GM06990 (cell line): ENCODE measurements around the gene RANBP17.

Experiments used
- DNase-seq: peaks from one replicate; pipeline ENCODE4 v3.0.0-alpha.2; 2011; ENCODE audit not compliant: insufficient read length; ENCODE audit errors: extremely low read depth
- H3K27me3 ChIP-seq: replicated peaks from 2 replicates; pipeline ENCODE4 v1.6.0; 2011; ENCODE audit warnings: low read length; ENCODE audit not compliant: control insufficient read depth, insufficient read depth
- H3K36me3 ChIP-seq: 2 replicates; pipeline ENCODE4 v1.5.1; 2011; ENCODE audit warnings: low read length; ENCODE audit not compliant: control insufficient read depth, insufficient read depth
- H3K4me3 ChIP-seq: replicated peaks from 2 replicates; pipeline ENCODE4 v1.5.1; 2011; ENCODE audit warnings: low read depth, mild to moderate bottlenecking, control low read depth, low read length
- TF ChIP-seq, protein P1 (sequence below): IDR thresholded peaks from 2 replicates; pipeline ENCODE4 v1.5.1; 2011; ENCODE audit warnings: low read length, control low read depth, mild to moderate bottlenecking, inconsistent platforms; ENCODE audit not compliant: insufficient read depth, poor library complexity, severe bottlenecking

Gene RANBP17

DNA sequence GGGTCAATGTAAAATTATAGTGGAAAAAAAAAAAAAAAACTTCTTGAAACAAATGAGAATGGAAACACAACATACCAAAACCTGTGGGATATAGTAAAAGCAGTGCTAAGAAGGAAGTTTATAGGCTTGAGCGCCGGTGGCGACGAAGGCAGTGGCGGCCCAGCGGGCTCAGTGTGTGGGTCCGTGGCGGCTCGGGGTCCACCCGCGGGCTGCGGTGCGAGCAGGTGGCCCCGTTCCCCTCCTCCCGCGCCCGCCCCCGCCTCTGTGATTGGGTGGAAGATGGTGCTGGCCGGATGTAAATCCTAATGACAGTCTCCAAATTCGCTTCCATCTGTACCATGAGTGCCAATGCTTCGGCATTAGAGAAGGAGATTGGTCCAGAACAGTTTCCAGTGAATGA, 389.7 kb downstream of the RANBP17 start:
- Histone ChIP-seq H3K27me3 (no peaks in the 10 kb centered on the region; the same call in 1 of the 2 replicates), H3K4me3 (no peak overlapping the region), H3K36me3 (no peaks in the 10 kb centered on the region)
- no peak for DNase-seq
- TF ChIP-seq, protein P1, sequence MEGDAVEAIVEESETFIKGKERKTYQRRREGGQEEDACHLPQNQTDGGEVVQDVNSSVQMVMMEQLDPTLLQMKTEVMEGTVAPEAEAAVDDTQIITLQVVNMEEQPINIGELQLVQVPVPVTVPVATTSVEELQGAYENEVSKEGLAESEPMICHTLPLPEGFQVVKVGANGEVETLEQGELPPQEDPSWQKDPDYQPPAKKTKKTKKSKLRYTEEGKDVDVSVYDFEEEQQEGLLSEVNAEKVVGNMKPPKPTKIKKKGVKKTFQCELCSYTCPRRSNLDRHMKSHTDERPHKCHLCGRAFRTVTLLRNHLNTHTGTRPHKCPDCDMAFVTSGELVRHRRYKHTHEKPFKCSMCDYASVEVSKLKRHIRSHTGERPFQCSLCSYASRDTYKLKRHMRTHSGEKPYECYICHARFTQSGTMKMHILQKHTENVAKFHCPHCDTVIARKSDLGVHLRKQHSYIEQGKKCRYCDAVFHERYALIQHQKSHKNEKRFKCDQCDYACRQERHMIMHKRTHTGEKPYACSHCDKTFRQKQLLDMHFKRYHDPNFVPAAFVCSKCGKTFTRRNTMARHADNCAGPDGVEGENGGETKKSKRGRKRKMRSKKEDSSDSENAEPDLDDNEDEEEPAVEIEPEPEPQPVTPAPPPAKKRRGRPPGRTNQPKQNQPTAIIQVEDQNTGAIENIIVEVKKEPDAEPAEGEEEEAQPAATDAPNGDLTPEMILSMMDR, result no peak

DNA sequence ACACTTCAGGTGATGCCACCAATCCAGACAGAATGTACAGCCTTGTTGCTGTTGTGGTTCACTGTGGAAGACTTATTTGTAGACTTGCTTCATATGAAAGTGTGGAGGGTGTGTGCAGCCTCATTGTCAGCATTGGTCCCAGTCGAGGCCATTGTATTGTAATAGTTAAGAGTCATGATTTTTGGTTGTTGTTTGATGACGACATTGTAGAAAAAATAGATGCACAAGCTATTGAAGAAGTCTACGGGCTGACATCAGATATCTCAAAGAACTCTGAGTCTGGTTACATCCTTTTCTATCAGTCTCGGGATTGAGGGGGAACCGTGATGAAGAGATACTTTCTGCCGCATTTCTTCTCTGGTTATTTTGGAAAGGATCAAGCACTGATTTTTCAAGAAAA, 390.9 kb downstream of the RANBP17 start:
- Histone ChIP-seq H3K4me3 (no peak overlapping the region), H3K27me3 (no peaks in the 10 kb centered on the region; the same call in 1 of the 2 replicates), H3K36me3 (no peaks in the 10 kb centered on the region)
- DNase-seq, result no peak
- TF ChIP-seq, protein P1, result no peak

DNA sequence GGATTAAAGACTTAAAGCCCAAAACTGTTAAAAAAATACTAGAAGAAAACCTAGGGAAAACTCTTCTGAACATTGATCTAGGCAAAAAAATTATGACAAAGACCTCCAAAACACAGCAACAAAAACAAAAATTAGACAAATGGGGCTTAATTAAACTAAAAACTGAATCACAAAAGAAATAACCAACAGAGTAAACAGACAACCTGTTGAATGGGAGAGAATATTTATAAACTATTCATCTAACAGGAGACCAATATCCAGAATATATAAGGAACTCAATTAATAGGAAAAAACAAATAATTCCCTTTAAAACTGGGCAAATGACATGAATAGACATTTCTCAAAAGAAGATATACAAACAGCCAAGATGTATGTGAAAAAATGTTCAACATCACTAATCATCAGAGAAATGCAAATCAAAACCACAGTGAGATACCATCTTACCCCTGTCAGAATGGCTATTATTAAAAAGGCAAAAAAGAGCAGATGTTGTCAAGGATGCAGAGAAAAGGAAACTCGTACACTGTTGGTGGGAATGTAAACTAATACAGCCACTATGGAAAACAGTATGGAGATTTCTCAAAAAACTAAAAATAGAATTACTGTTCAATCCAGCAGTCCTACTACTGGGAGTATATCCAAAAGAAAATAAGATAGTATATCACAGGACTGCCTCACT, 397.1 kb downstream of the RANBP17 start:
- Histone ChIP-seq H3K36me3 (no peaks in the 10 kb centered on the region), H3K27me3 (no peaks in the 10 kb centered on the region), H3K4me3 (no peak overlapping the region)
- no peak for DNase-seq
- TF ChIP-seq, protein P1, result no peak

DNA sequence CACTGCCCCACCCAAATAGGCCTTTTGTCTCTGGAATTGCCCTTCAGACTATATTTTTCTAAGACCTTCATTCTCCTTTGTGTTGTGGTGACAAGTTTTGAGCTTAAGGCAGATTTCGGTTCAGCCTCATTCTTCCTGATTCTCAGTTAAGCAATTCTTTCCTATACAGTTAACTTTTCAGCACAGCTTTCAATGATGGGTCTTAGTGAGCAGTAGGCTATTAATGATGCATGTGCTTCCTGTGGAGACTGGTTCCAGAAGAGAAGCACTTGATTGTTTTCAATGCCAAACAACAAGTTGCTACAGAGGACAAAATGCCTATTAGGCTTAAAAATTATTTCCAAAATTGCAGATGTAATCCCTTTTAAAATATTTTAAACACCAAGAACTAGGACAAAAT, 399.5 kb downstream of the RANBP17 start:
- Histone ChIP-seq H3K36me3 (no peaks in the 10 kb centered on the region), H3K27me3 (no peaks in the 10 kb centered on the region), H3K4me3 (no peak overlapping the region)
- no peak for DNase-seq
- TF ChIP-seq, protein P1, result no peak

DNA sequence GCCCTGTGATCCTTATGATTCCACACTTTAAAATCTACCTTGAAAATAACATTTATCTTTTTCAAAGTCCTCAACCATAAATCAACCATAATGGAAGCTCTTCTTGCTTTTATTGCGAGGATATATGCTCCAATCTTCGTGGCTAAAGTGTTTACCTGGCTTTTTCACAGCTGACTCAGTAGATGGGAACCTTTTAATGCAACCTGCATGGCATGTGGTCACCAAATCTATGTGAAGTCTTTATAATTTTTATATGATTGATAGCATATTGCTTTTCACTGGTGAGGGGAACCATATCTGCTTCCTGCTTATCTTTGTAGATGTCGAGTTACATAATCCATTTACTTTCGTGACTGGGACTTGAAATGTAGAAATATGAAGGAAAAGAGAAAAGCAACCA, 400.1 kb downstream of the RANBP17 start:
- H3K4me3 ChIP-seq, result no peak overlapping the region
- no peak for DNase-seq
- no peaks in the 10 kb centered on the region for H3K27me3 ChIP-seq
- no peaks in the 10 kb centered on the region for H3K36me3 ChIP-seq
- TF ChIP-seq, protein P1, result no peak

DNA sequence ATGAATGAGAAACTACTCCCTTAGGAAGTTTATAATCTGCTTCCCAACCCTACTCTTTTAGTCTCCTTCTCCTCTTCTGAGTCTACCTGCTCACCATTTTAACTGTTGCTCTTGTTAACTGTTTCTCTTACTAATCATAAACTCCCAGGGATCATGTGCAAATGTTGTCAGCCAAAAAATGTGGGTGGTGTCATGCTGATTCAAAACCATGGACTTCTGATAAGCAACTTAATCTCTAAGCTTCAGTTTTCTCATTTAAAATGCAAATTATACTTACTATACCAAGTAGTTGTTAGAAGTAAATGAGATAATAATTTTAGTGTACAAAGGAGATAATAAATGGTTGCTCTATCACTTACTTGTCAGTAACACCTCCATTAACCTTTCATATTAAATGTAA, 401.4 kb downstream of the RANBP17 start:
- no peak overlapping the region for H3K4me3 ChIP-seq
- TF ChIP-seq, protein P1, result no peak
- DNase-seq, result no peak
- no peaks in the 10 kb centered on the region for H3K36me3 ChIP-seq
- H3K27me3 ChIP-seq, result no peaks in the 10 kb centered on the region
